Mesenchymal stem cell (in vitro differentiated cells and primary cell): Measurements from ENCODE around the gene DDC.
"Not testable (repeated sequence)": the region's sequence is repeated elsewhere in the genome, so short reads cannot be mapped to it uniquely, and the experiment has no call there.

Experiments
- DNase-seq: peaks from one replicate; pipeline ENCODE4 v3.0.0-alpha.2; 2013
- H2AFZ ChIP-seq: one replicate; pipeline ENCODE4 v1.6.1; 2013; ENCODE audit warnings: low read depth, mild to moderate bottlenecking, control low read depth, inconsistent platforms, low read length, moderate library complexity
- H2AK5ac ChIP-seq: 2 replicates; pipeline ENCODE4 v1.6.1; 2013; ENCODE audit warnings: low read length, moderate library complexity, mild to moderate bottlenecking, inconsistent platforms; ENCODE audit not compliant: severe bottlenecking
- H2BK120ac ChIP-seq: one replicate; pipeline ENCODE4 v1.6.1; 2013; ENCODE audit warnings: low read depth, mild to moderate bottlenecking, inconsistent platforms, low read length, moderate library complexity
- H2BK12ac ChIP-seq, 2 experiments: one replicate each; pipeline ENCODE4 v1.6.1; 2013; ENCODE audit warnings: inconsistent platforms in 2 of 2, low read length in 2 of 2, mild to moderate bottlenecking in 2 of 2, moderate library complexity in 2 of 2, control low read depth in 1 of 2
- H2BK15ac ChIP-seq: one replicate; pipeline ENCODE4 v1.6.1; 2013; ENCODE audit warnings: mild to moderate bottlenecking, low read depth, inconsistent platforms; ENCODE audit not compliant: poor library complexity, severe bottlenecking
- H2BK5ac ChIP-seq: 2 replicates; pipeline ENCODE4 v1.6.1; 2013; ENCODE audit warnings: low read depth, mild to moderate bottlenecking, low read length, control low read depth, inconsistent platforms; ENCODE audit not compliant: poor library complexity, severe bottlenecking
- H3K14ac ChIP-seq, 2 experiments: one replicate each; pipeline ENCODE4 v1.6.1; 2013; ENCODE audit warnings: inconsistent platforms in 2 of 2, low read length in 2 of 2, control low read depth in 1 of 2, mild to moderate bottlenecking in 1 of 2, moderate library complexity in 1 of 2
- H3K18ac ChIP-seq, 2 experiments: one replicate each; pipeline ENCODE4 v1.6.1; 2013; ENCODE audit warnings: inconsistent platforms in 2 of 2, low read length in 2 of 2, control low read depth in 1 of 2, low read depth in 1 of 2, mild to moderate bottlenecking in 1 of 2
- H3K23ac ChIP-seq, 2 experiments: one replicate each; pipeline ENCODE4 v1.6.1; 2013; ENCODE audit warnings: inconsistent platforms in 2 of 2, low read length in 2 of 2, mild to moderate bottlenecking in 2 of 2, moderate library complexity in 2 of 2, control low read depth in 1 of 2
- H3K27ac ChIP-seq: 2 replicates; pipeline ENCODE4 v1.5.1; 2013; ENCODE audit warnings: mild to moderate bottlenecking, moderate library complexity, low read length, control low read depth, inconsistent platforms; ENCODE audit not compliant: poor library complexity, severe bottlenecking
- H3K27me3 ChIP-seq, 2 experiments: 2 replicates each; pipeline versions ENCODE4 v1.6.1 to v1.7.0; 2013; ENCODE audit warnings: low read length in 2 of 2, mild to moderate bottlenecking in 2 of 2, moderate library complexity in 2 of 2, control low read depth in 1 of 2, inconsistent platforms in 1 of 2; ENCODE audit not compliant: control insufficient read depth in 1 of 2, insufficient read depth in 1 of 2
- H3K36me3 ChIP-seq, 2 experiments: 2 replicates each; pipeline versions ENCODE4 v1.6.1 to v1.7.0; 2013; ENCODE audit warnings: low read length in 2 of 2, control low read depth in 1 of 2, inconsistent platforms in 1 of 2, low read depth in 1 of 2, mild to moderate bottlenecking in 1 of 2; ENCODE audit not compliant: insufficient read depth in 2 of 2, control insufficient read depth in 1 of 2
- H3K4ac ChIP-seq, 2 experiments: one replicate each; pipeline ENCODE4 v1.6.1; 2013; ENCODE audit warnings: inconsistent platforms in 2 of 2, low read length in 2 of 2, mild to moderate bottlenecking in 2 of 2, moderate library complexity in 2 of 2, control low read depth in 1 of 2, low read depth in 1 of 2
- H3K4me1 ChIP-seq: 2 replicates; pipeline ENCODE4 v1.6.1; 2013; ENCODE audit warnings: low read depth, low read length, control low read depth; ENCODE audit not compliant: control insufficient read depth, insufficient read depth
- H3K4me2 ChIP-seq: 2 replicates; pipeline ENCODE4 v1.6.1; 2013; ENCODE audit warnings: low read length, mild to moderate bottlenecking, inconsistent platforms; ENCODE audit not compliant: poor library complexity, severe bottlenecking
- H3K4me3 ChIP-seq, 2 experiments: 2 replicates each; pipeline versions ENCODE4 v1.5.1 to v1.7.0; 2013; ENCODE audit warnings: low read length in 2 of 2, mild to moderate bottlenecking in 2 of 2, control low read depth in 1 of 2, low read depth in 1 of 2; ENCODE audit not compliant: insufficient read depth in 1 of 2
- H3K79me1 ChIP-seq: replicated peaks from 2 replicates; pipeline ENCODE4 v1.6.1; 2013; ENCODE audit warnings: mild to moderate bottlenecking, control low read depth, low read length, inconsistent platforms; ENCODE audit not compliant: poor library complexity, severe bottlenecking
- H3K9ac ChIP-seq: 2 replicates; pipeline ENCODE4 v1.7.0; 2013; ENCODE audit warnings: mild to moderate bottlenecking, low read length, moderate library complexity
- H3K9me3 ChIP-seq: 2 replicates; pipeline ENCODE4 v1.7.0; 2013; ENCODE audit warnings: mild to moderate bottlenecking, low read length; ENCODE audit not compliant: control insufficient read depth
- H4K8ac ChIP-seq: one replicate; pipeline ENCODE4 v1.6.1; 2013; ENCODE audit warnings: inconsistent platforms, mild to moderate bottlenecking, low read length, moderate library complexity
- H4K91ac ChIP-seq: one replicate; pipeline ENCODE4 v1.6.1; 2013; ENCODE audit warnings: mild to moderate bottlenecking, low read length, inconsistent platforms
- WGBS: methylation state at CpG from one replicate; pipeline ENCODE4 v1.1.7; 2013; ENCODE audit warnings: mixed read lengths; 5-methylcytosine and 5-hydroxymethylcytosine counted together

The DDC gene

DNA sequence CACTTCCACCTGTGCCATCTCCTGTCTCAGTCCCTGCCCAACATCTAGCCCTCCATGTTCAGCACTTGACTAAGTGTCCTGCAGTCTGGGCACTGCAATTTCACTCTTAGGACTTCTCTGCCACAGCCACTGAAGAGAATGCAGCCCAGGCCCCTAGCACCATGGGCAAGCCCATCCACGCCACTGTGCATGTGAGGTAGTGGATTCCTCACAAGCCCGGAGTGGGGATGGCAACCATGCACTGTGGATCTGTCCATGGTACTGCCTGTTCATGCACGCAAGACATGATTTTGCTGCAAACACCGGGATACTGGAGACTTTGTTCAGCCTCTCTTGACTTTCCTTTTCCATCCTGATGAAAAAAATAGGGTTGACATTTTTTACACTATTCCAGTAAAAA, 12.3 kb downstream of the DDC start:
- Histone ChIP-seq H3K4me3 (no peak overlapping the region), H3K27ac (no peak overlapping the region), H3K4me1 (no peaks in the 10 kb centered on the region), H2BK120ac (no peak overlapping the region), H2BK12ac (no peak overlapping the region), H3K9ac (no peak overlapping the region), H3K23ac (no peak overlapping the region), H3K27me3 (peaks cover 7 to 30% of the 10 kb centered on the region in 2 experiments), H4K8ac (no peak overlapping the region), H3K79me1 (no peaks in the 10 kb centered on the region), H3K14ac (no peak overlapping the region), H3K36me3 (no peaks in the 10 kb centered on the region), H3K4ac (no peak overlapping the region), H2AK5ac (no peak overlapping the region), H2AFZ (no peak overlapping the region), H3K18ac (no peak overlapping the region), H2BK15ac (no peak overlapping the region), H2BK5ac (no peak overlapping the region), H3K4me2 (no peak overlapping the region), H3K9me3 (no peaks in the 10 kb centered on the region), H4K91ac (no peak overlapping the region)
- peak; percentile 48 for DNase-seq
- WGBS: 76% methylated on average over 4 of the region's 4 CpGs

DNA sequence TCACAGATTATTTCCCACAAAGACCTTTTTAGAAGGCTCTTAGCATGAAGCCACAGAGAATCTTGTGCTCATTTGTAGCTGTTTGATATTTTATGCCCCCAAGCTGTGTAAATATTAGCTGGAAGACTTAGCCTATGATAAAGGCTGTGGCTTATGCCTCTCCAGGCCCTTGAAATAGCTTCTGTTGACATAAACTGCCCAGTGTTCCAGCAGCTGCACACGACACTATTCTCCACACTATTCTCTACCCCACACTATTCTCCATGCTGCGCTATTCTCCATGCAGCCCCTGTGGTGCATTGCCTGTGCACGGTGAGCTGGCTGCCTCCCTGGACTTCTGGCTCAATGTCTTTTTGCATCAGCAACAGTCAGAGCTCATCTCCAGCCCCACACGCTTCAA, 13.1 kb downstream of the DDC start:
- no peak overlapping the region for H3K4me2 ChIP-seq
- no peak for DNase-seq
- H2AFZ ChIP-seq: no peak overlapping the region
- no peak overlapping the region for H2BK15ac ChIP-seq
- no peak overlapping the region for H3K23ac ChIP-seq
- H3K36me3 ChIP-seq: no peaks in the 10 kb centered on the region
- H4K91ac ChIP-seq: no peak overlapping the region
- no peak overlapping the region for H3K9ac ChIP-seq
- no peak overlapping the region for H2AK5ac ChIP-seq
- no peak overlapping the region for H2BK5ac ChIP-seq
- H2BK12ac ChIP-seq: no peak overlapping the region
- H3K27me3 ChIP-seq: peaks cover 7 to 25% of the 10 kb centered on the region in 2 experiments
- no peaks in the 10 kb centered on the region for H3K79me1 ChIP-seq
- H3K18ac ChIP-seq: no peak overlapping the region
- H3K4me3 ChIP-seq: no peak overlapping the region
- no peaks in the 10 kb centered on the region for H3K4me1 ChIP-seq
- no peaks in the 10 kb centered on the region for H3K9me3 ChIP-seq
- no peak overlapping the region for H3K14ac ChIP-seq
- WGBS: 84% methylated on average over 3 of the region's 4 CpGs
- H4K8ac ChIP-seq: no peak overlapping the region
- H3K27ac ChIP-seq: no peak overlapping the region
- no peak overlapping the region for H3K4ac ChIP-seq
- H2BK120ac ChIP-seq: no peak overlapping the region

DNA sequence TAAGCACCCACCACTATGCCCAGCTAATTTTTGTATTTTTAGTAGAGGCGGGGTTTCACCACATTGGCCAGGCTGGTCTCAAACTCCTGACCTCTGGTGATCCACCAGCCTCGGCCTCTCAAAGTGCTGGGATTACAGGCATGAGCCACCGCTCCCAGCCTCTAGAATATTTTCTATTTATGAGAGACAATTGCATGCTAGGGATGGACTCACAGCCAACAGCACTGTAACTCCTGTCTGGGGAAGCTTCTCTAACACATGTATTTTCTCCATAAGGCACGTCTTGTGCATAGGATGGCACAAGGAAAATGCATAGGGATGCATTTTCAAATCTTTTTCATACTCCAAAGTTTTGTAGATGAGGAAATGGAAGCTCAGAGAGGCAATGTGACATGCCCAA, 19.6 kb downstream of the DDC start:
- not testable (repeated sequence) for H2BK12ac ChIP-seq

DNA sequence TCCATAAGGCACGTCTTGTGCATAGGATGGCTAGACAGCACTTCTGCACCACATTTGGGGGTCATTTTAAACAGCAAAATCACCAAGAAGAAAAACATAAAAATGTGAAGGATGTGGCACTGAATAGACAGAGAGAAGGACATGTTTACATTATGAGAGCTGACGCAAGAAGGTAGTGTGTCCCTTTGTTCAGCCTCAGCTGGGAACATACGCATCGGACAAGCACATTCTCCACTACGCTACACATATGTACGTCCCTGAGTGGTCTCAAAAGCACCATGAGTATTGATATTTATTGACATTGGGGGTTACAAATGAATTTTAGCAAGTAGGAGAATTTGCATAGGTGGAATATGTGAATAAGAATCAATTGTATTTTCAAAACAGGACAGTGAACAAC, 20.2 kb downstream of the DDC start:
- H2AFZ ChIP-seq: no peak overlapping the region
- H3K27me3 ChIP-seq: peaks cover 24 to 26% of the 10 kb centered on the region in 2 experiments
- no peak overlapping the region for H3K23ac ChIP-seq
- H3K27ac ChIP-seq: no peak overlapping the region
- H3K4ac ChIP-seq: no peak overlapping the region
- no peaks in the 10 kb centered on the region for H3K9me3 ChIP-seq
- H3K9ac ChIP-seq: no peak overlapping the region
- no peak overlapping the region for H4K91ac ChIP-seq
- H2BK5ac ChIP-seq: no peak overlapping the region
- no peak for DNase-seq
- no peak overlapping the region for H2BK12ac ChIP-seq
- H2AK5ac ChIP-seq: no peak overlapping the region
- H3K79me1 ChIP-seq: no peaks in the 10 kb centered on the region
- H3K18ac ChIP-seq: no peak overlapping the region
- no peak overlapping the region for H2BK120ac ChIP-seq
- H3K4me2 ChIP-seq: no peak overlapping the region
- no peaks in the 10 kb centered on the region for H3K36me3 ChIP-seq
- no peaks in the 10 kb centered on the region for H3K4me1 ChIP-seq
- H3K4me3 ChIP-seq: no peak overlapping the region
- no peak overlapping the region for H4K8ac ChIP-seq
- WGBS: 73% methylated on average over 4 of the region's 6 CpGs
- no peak overlapping the region for H3K14ac ChIP-seq
- H2BK15ac ChIP-seq: no peak overlapping the region

More for the DNA sequence above, 19.6 kb downstream of the DDC start:
- not testable (repeated sequence) for H3K36me3 ChIP-seq, H3K4me2 ChIP-seq, H3K18ac ChIP-seq, H3K14ac ChIP-seq, H2AFZ ChIP-seq, H3K23ac ChIP-seq, H3K79me1 ChIP-seq, H2BK120ac ChIP-seq, H4K8ac ChIP-seq, H3K27ac ChIP-seq, H4K91ac ChIP-seq, H2AK5ac ChIP-seq, H2BK5ac ChIP-seq, H3K9me3 ChIP-seq, H2BK15ac ChIP-seq, DNase-seq, H3K4me1 ChIP-seq, H3K4ac ChIP-seq, H3K4me3 ChIP-seq, H3K9ac ChIP-seq
- peaks cover 21 to 25% of the 10 kb centered on the region in 2 experiments for H3K27me3 ChIP-seq
- 83% methylated on average over 3 of the region's 4 CpGs for WGBS
